COR-L47 (cell line): ENCODE results near the gene PIEZO2.

ENCODE experiments used
- DNase-seq: peaks from one replicate; lab custom pipeline; 2025; lab: John Stamatoyannopoulos, UW

The PIEZO2 gene

DNA sequence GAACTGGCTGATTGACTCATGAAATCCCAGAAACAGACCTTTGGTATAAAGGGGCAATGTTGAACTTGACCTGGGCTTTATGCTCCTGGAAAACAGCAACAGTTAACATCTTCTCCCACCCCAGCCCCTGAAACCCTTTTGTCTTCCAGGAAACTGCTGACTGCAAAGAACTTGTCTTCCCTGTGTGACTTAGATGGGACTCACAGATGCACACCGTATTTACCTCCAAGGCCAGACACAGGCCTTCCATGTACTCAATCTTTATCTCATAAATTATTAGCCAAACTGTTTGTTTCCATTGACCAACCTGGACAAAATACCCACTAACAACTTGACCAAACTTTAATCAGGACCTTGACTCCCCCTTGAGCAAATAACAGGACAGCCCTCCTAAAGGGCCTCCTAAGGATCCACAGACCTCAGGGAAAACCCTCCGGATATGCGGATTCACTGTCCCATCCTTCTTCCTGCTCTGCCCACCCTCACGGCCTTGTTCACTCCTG, 36.3 kb downstream of the PIEZO2 start:
- DNase-seq = no peak

- no peak for DNase-seq
Measured at GRCh38 chr18:11112286-11112685, 37.1 kb downstream of the PIEZO2 start.

DNA sequence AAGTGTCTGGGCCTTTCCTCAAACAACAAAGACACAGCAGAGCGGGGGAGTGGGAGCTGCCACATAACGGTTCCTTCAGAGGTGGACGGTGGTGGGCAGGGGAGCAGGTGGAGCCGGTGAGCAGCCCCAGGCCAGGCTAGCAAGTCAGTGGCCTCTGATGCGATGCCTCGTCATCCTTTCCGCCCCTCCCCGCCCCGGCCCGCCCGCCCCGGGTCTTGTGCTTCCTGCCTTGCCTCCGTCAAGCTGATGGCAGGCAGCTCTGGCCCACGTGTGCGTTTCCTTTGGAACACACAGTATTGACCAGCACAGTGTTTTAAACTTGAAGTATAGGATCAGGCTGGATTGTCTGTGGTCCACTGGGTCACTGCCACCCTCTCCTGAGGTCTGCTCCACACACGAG, 38.9 kb downstream of the PIEZO2 start:
- no peak for DNase-seq

DNA sequence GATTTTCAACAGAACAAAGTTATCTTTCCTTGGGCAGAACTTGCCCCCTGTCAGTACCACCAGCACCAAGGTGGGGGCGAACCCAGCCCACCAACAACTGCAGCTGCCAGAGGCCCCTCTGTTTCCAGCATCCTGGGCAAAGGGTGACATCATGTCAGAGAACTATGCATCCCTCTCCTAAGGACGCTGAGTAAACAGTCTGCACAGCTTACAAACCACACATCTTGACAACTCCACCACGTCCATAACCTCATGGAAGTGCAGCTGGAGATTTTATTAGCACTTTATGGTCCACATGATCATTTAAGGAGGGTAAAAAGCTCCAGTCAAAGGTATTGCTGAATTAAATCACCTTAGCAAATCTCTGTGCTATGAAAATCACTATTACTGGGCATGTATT, 40.4 kb downstream of the PIEZO2 start:
- no peak for DNase-seq

GRCh38 chr18:11106894-11107293, 42.5 kb downstream of the PIEZO2 start:
- no peak for DNase-seq

DNA sequence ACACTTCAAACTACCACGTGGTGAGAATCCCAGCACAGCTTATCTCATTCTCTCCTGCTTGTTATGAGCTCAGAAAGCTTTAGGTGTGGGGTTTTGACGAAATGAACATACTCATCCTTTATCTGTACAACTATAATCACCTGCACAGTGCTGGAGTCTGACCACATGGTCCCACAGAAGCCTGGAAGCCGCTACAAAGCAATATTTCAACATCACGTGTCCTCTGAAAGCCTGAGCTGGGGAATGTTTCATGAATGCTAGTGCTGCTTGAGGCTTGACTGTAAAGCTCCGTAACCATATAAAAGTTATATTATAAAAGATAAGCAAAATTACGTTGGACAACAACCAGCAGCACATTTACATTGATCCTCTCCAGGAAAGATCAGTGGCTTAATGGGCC, 43.9 kb downstream of the PIEZO2 start:
- no peak for DNase-seq

DNA sequence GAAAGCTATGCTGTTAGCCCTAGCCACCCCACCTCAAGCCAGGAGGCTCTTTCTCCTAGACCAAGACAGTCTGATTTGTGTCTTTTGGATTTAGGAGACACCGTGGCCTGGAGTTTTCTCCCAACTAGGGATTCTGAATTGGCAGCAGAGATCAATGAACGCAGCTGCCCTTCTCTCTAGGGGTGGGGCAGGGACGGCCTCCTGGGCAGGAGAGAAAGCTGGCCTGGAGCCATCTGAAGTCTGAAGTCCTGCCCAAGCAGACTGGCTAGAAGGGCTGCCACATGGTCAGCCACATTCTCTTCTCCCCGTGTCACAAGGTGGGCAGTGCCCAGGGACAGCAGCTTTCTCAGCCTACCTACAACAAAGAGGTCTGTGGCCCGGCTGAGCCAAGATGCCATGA, 45.1 kb downstream of the PIEZO2 start:
- DNase-seq = no peak

GRCh38 chr18:11096839-11097750, 52.3 kb downstream of the PIEZO2 start:
- no peak for DNase-seq

GRCh38 chr18:11096411-11096810, 53.0 kb downstream of the PIEZO2 start:
- no peak for DNase-seq

DNA sequence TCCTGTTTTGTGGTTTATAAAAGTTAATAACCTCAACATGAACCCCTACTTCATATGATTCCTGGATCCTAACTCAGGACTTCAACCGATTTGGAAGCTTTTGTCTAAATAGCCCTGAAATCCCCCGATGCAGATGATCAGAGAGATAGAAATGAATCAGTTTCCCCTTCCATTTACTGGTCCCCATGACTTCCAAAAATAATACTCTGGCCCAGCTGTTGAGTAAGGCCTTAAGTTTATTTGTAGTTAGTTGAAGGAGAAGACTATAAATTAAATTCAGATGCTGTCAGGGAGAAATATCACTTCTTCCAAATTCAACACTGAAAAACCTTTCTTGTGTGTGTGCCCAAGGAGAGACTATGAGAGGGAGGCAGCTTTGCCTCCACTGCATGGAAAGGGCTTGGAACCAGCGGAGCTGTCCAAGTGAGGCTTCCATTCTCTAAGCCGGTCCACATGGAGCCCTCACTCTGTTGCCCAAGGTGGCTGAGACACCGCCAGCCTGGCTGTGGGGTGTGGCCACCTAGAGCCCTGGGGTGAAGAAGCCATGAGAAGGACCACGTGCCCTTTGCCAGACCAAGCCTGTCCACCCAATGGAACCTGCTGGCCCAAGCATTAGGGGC, 53.6 kb downstream of the PIEZO2 start:
- no peak for DNase-seq

DNA sequence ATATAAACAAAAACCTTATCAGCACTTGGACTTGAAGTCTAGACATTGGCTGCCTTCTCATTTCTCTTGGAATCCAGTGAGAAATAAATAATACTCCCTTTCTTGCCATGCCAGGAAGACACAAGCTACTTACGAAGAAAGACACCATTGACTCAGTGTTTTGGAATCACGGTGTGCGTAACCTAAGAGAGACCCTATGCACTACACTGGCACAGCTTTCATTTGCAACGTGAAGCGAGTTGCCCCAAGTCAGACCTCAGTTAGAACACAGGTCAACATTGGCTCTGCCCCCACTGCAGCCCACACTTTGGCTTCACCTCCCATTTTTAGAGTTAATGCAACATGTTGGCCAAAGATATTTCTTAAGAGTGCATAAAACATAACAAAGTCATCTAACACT, 54.2 kb downstream of the PIEZO2 start:
- no peak for DNase-seq

DNA sequence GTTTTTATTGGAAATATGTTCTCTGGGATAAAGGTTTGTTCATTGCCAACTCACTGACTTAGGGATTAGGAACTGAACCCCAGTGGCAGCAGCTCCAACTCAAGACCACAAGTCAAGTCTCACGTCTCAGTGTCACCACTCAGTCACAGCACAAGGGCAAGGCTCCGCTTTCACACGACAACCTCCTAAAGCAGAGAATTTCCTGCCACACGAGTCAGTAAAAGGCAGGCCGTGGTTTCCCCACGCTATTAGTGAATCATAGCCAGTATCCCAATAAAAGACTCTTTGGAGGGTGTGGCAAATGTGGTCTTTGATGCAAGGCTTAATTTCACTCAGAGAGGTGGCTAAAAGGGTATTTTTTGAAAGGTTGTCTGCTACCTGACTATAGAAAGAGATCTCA, 57.6 kb downstream of the PIEZO2 start:
- DNase-seq = no peak

DNA sequence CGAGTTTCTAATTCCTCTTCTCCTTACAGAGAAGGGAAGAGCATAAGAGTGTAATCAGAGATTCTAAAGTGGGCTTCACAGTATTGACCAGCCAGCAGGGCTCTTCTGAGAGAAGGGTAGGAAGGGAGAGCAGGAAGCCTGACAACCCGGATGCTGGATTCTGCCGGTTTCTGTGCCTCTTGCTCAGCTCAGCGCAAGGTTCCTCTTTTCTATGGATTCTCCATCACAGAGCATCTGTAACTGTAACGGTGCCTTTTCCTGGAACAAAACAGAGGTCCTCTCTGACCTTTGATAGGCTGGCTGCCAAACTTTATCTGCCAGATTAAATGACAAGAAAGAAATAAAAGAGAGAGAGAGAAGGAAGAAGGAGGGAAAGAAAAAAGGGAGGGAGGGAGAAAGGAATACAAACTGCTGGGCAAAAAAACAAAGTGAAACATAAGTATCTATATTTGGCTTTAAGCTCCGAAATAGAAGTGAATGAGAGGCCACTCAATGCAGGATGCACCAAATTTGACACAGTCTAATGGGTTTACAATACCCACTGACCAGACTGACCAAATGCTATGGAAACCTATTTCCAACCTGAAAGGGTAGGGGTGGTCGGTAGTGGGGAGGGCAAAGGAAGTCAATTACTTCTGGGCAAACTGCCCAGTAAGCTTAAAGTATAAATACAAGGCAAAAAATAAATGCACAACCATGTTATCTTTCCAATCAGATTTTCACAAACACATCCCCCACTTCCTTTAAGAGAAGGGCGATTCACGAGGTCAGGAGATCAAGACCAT, 59.2 kb downstream of the PIEZO2 start:
- DNase-seq = no peak

DNA sequence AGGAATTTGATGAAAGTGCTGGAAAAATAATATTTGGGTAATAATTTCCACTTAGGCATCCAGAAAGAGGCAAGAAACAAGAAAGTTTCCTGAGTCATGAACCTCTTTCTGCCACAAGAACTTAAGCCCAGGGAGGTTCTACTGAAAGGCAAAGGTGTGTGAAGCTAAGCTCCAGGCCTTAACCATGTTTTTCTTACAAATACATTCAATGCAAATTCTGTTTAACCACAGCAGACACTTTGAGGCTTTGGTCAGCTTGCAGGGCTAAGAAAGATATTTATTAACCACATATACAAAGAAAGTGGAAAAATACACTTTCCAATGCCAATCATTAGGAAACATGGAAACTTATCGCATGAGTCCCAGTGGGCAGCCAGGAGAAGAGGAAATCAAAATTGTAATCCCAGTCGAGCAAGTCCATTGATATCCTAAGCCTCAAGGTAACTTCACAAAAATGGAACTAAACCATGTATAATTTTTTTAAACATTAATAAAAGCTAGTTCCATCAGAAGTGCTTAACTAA, 68.3 kb downstream of the PIEZO2 start:
- no peak for DNase-seq

DNA sequence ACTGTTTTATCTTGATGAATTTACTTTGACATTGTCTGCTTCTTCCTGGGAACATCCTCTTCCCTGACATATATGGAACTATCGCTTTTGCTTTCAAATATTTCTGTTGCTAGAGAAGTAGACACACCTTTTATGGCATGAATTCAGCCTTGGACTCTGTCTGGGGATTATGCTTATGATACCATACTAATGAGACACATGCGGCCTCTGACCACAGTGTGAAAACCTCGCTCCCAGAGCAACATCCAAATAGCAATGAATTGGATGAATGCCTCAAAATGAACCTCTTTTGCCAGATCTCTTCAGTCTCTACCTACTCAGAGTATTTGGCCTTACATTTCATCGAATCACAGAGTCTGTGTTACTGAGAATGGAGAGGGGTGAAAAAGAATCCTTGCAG, 70.9 kb downstream of the PIEZO2 start:
- DNase-seq = no peak

DNA sequence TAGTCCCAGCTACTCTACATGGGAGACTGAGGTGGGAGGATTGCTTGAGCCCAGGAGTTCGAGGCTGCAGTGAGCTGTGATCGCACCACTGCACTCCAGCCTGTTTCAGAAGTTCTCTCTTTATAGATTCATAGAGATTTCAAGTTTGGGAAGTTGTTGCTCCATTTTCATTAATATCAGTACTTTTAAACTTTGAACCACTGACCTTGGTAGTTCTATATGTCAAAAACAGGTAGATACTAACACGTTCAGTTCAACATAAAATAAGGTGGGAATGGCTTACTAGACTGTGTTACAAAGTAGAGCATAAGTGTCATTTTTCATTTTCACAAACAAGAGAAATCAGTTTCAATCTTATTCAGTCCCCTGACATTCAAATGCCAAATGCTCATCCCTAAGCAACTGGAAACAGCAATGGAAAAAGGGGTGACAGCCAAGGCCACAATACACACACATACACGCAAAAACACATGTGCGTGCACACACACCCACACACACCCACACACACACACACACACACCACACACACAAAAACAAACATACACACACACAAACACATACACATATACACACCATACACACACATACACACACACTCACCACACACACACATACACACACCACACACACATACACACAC, 71.7 kb downstream of the PIEZO2 start:
- no peak for DNase-seq

DNA sequence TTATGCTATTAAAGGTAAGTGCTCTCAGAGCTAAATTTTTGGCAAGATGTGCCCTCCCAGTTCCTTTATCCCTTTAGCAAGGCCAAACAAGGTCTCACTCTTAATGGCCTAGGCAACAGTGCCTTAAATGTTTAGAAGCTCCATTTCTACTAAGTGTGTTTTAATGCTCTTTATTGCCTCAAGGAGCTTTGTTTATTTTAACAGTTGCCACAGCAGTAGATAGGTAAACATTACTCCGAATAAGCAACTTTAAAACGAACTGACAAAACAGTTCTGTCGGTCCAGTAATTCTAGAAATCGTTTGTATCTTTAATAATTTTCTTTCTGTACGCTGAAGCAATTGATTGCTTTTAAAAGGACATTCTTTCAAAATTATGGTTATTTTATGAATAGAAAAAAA, 74.5 kb downstream of the PIEZO2 start:
- no peak for DNase-seq

DNA sequence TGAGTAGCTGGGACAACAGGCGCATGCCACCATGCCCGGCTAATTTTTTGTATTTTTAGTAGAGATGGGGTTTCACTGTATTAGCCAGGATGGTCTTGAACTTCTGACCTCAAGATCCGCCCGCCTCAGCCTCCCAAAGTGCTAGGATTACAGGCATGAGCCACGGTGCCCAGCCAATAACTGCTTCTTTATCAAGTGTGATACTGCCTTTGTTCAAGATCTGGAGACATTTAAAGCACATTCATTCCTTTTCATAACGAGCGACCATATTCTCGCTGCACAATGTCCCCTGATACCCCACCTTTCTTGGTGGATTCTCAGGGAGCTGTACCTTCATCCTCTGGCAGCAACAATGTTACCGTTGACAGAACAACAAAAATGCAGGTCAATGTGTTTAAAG, 75.4 kb downstream of the PIEZO2 start:
- DNase-seq = no peak

GRCh38 chr18:11072632-11073031, 76.7 kb downstream of the PIEZO2 start:
- no peak for DNase-seq

DNA sequence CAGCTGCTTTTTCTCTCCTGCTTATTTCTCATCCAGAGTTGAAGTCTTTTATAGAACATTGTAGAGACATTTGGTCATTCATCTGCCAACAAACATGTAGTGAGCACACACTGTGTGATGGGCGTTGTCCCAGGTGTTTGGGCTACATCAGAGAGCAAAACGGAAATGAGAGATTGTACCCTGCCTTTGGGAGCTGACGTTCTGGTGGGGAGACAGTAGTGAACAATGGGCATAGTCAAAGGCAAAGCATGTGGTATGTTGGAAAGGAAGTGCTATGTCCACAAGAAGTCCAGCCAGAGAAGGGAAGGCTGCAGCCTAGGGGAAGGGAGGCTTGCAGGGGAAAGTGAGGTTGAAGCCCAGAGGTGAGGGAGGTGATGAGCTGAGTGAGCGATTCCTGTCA, 78.1 kb downstream of the PIEZO2 start:
- no peak for DNase-seq

DNA sequence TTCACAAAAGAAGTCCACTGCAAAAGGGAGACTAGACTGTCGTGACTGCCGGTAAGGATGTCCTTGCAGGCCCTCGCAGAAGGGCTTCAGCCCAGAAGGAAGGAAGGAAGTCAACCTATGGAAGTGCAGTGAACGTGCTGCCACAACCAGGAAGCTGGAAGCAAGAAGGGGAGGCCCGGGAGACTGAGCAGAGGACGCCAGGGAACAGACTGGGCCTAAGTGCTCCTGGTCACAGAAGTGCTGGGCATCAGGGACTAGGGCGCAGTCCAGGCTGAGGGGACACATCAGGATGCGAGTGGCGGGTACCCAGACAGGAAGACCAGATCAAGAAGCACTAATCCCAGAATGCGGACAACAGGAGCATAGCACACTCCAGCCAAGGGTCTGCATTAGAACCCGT, 78.8 kb downstream of the PIEZO2 start:
- no peak for DNase-seq

GRCh38 chr18:11066038-11066437, 83.3 kb downstream of the PIEZO2 start:
- no peak for DNase-seq
